Calu3 (cell line): Measurements from ENCODE around the gene RWDD4. TPM values are rescaled to one million over a fixed set of nuclear protein-coding genes. Genes with fewer than 3 reads are reported as not detected.

Source experiments
- BruUV-seq: library from RNA; stranded (reverse); fragments of 400-500 nt; replicated peaks from 2 replicates; lab custom pipeline; 2021; lab: Mats Ljungman, UMichigan
- CTCF ChIA-PET: fragments of 300-600 bp; sonication (Branson Sonifier 250); formaldehyde crosslinking; loops from one replicate; lab custom pipeline; 2022; ENCODE audit warnings: antibody characterized with exemption; lab: Charles Lee
- DNase-seq: peaks from one replicate; pipeline ENCODE4 v3.0.0; 2022
- H3K27ac Mint-ChIP-seq: one replicate; pipeline ENCODE4 v1.8.0; 2022; ENCODE audit warnings: mixed read lengths; ENCODE audit not compliant: unreplicated experiment
- H3K27me3 Mint-ChIP-seq: one replicate; pipeline ENCODE4 v1.8.0; 2022; ENCODE audit warnings: mixed read lengths; ENCODE audit not compliant: unreplicated experiment
- H3K36me3 Mint-ChIP-seq: one replicate; pipeline ENCODE4 v1.8.0; 2022; ENCODE audit warnings: mild to moderate bottlenecking, moderate library complexity, mixed read lengths; ENCODE audit not compliant: insufficient read depth, unreplicated experiment
- H3K4me1 Mint-ChIP-seq: one replicate; pipeline ENCODE4 v1.8.0; 2022; ENCODE audit warnings: mild to moderate bottlenecking, low read depth, mixed read lengths; ENCODE audit not compliant: unreplicated experiment
- H3K4me3 Mint-ChIP-seq: one replicate; pipeline ENCODE4 v1.8.0; 2022; ENCODE audit warnings: mild to moderate bottlenecking, low read depth, moderate library complexity, mixed read lengths; ENCODE audit not compliant: unreplicated experiment
- H3K9me3 Mint-ChIP-seq: one replicate; pipeline ENCODE4 v1.8.0; 2022; ENCODE audit warnings: low read depth, mixed read lengths; ENCODE audit not compliant: unreplicated experiment
- CTCF ChIP-seq: fragments of 200-600 bp; IDR thresholded peaks from one replicate; pipeline ENCODE4 v1.8.0; 2022; ENCODE audit warnings: antibody characterized with exemption; ENCODE audit not compliant: unreplicated experiment
- intact Hi-C: fragments of 100-400 bp; cut with micrococcal nuclease; formaldehyde crosslinking; loops from one replicate; pipeline ENCODE4 v1.10.0; 2022; ENCODE audit not compliant: unreplicated experiment
- total RNA-seq: library from RNA; stranded (reverse); gene quantifications from 2 replicates; pipeline ENCODE4 v1.2.3, GENCODE V29; 2022

The RWDD4 gene
- total RNA-seq, 1 experiment from 2014 or later, result 15.9 TPM

GRCh38 chr4:183681119-183681518 is 22.1 kb upstream of the RWDD4 start:
- no peak for TF ChIP-seq CTCF
- intact Hi-C loops, result no loop called here
- DNase-seq, result no peak
- Mint-ChIP-seq H3K36me3 (peaks cover 12% of the 10 kb centered on the region), H3K4me1 (no peaks in the 10 kb centered on the region), H3K4me3 (no peak overlapping the region), H3K27me3 (no peaks in the 10 kb centered on the region), H3K9me3 (no peaks in the 10 kb centered on the region), H3K27ac (no peak overlapping the region)
- no TSS peak for BruUV-seq
- CTCF ChIA-PET, result no interaction called here

GRCh38 chr4:183675625-183676024 is 16.6 kb upstream of the RWDD4 start:
- H3K27ac Mint-ChIP-seq, result no peak overlapping the region
- no peak for DNase-seq
- no peak for TF ChIP-seq CTCF
- no peak overlapping the region for H3K4me3 Mint-ChIP-seq
- no peaks in the 10 kb centered on the region for H3K9me3 Mint-ChIP-seq
- BruUV-seq, result no TSS peak
- no peaks in the 10 kb centered on the region for H3K4me1 Mint-ChIP-seq
- no peaks in the 10 kb centered on the region for H3K27me3 Mint-ChIP-seq
- intact Hi-C loops, result no loop called here
- CTCF ChIA-PET, result no interaction called here
- H3K36me3 Mint-ChIP-seq, result peaks cover 7% of the 10 kb centered on the region

- TF ChIP-seq CTCF, result no peak
- Mint-ChIP-seq H3K4me3 (no peak overlapping the region), H3K9me3 (no peaks in the 10 kb centered on the region), H3K4me1 (no peaks in the 10 kb centered on the region), H3K27ac (no peak overlapping the region), H3K27me3 (no peaks in the 10 kb centered on the region), H3K36me3 (peaks cover 11% of the 10 kb centered on the region)
- intact Hi-C loops, result no loop called here
- BruUV-seq, result no TSS peak
- DNase-seq, result no peak
- CTCF ChIA-PET, result no interaction called here
These were observed 15.2 kb upstream of the RWDD4 start for GRCh38 chr4:183674153-183674552.

- no TSS peak for BruUV-seq
These were observed 12.1 kb upstream of the RWDD4 start for GRCh38 chr4:183670960-183671555.

More at GRCh38 chr4:183670960-183671555, 12.1 kb upstream of the RWDD4 start:
- H3K4me3 Mint-ChIP-seq, result no peak overlapping the region
- no peaks in the 10 kb centered on the region for H3K9me3 Mint-ChIP-seq
- peaks cover 17% of the 10 kb centered on the region for H3K36me3 Mint-ChIP-seq
- CTCF ChIA-PET, result no interaction called here
- H3K4me1 Mint-ChIP-seq, result no peaks in the 10 kb centered on the region
- H3K27me3 Mint-ChIP-seq, result no peaks in the 10 kb centered on the region
- TF ChIP-seq CTCF, result no peak
- intact Hi-C loops, result no loop called here
- DNase-seq, result no peak
- no peak overlapping the region for H3K27ac Mint-ChIP-seq
